SK-MEL-5 (cell line): Measurements from ENCODE around the gene EBF3. TPM values are rescaled to one million over a fixed set of nuclear protein-coding genes. Genes with fewer than 3 reads are reported as not detected.

Experiments
- DNase-seq: peaks from one replicate; pipeline ENCODE4 v3.0.0-alpha.2; 2016; ENCODE audit warnings: low read depth, low spot score
- in situ Hi-C: cut with HindIII; loops from 2 replicates; pipeline ENCODE4 v1.10.0; 2016; ENCODE audit warnings: low sequenced_read_pairs, high pct_unique_total_duplicates, low pct_unique_long_range_greater_than_20kb
- total RNA-seq: library from RNA; depleted of rRNA; stranded (reverse); fragments of >200 nt; shearing (Covaris generic); gene quantifications from 2 replicates; pipeline ENCODE4 v1.2.3, GENCODE V29; 2014

EBF3 gene
- total RNA-seq, 1 experiment from 2014 or later, result 23.6 TPM

DNA sequence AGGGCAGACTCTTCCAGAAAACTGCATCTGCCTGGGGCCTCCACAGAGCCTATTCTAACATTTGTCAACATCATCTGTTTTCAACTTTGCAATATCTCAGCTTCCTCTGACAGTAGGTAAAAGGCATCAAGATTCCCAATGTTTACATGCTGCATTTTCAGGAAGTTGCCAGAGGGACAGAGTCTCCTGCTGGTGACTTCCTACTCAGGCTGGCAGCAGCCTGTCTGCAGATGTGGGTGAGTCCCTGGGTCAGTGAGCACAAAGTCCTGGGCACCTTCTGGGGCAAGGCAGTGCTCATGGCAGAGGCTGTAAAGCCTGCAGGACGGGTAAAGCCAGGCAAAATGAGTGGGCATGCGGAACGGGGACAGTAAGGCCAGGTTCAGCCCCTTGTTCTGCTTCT is 69.4 kb downstream of the EBF3 start:
- in situ Hi-C loops, result no loop called here
- DNase-seq, result no peak

GRCh38 chr10:129893104-129894089 is 70.7 kb downstream of the EBF3 start:
- no peak for DNase-seq
- in situ Hi-C loops, result no loop called here

- DNase-seq, result no peak
- in situ Hi-C loops, result no loop called here
These were observed 71.5 kb downstream of the EBF3 start for GRCh38 chr10:129892548-129893052.

GRCh38 chr10:129891806-129892205 is 72.3 kb downstream of the EBF3 start:
- DNase-seq, result no peak
- in situ Hi-C loops, result no loop called here

- DNase-seq, result no peak
- in situ Hi-C loops, result no loop called here
These were observed 73.9 kb downstream of the EBF3 start for GRCh38 chr10:129890170-129890569.

DNA sequence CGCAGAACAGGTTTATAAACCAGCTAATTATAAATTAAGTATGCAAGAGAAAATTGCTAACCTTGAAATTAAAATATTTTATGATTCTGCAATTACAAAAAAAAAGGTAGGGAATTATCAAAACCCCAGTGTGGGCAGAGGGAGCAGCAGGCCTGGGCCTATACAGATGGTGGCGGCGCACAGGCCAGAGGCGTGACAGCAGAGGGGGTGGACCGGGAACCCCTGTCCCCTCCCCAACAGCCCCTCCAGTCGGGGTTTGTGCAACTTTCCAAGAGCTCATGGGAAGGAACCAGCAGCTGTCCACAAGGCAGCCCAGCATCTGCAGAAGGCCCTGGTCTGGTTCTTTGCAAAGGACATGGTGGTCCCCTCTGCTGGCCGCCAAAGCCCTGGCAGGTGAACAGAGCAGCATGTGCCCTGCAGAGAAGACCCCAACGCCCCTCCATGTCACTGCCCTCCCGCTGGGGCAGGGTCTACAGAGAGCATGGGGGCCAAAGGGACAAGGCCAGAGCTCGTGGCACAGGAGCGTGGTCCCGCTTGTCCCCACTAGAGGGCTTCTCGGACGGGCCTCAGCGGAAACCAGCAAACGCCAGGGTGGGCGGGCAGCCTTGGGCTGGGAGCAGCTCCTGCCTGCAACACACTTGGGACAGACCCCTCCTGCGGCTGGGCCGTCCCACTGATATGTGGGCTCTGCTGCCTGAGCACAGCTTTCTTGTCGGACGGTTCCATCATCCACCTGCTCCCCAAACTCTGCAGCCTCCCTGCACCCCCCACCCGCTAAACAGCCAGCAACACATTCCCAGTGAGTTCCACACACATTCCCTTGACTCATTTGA is 75.1 kb downstream of the EBF3 start:
- DNase-seq, result peak; percentile 69
- in situ Hi-C loops, result no loop called here

DNA sequence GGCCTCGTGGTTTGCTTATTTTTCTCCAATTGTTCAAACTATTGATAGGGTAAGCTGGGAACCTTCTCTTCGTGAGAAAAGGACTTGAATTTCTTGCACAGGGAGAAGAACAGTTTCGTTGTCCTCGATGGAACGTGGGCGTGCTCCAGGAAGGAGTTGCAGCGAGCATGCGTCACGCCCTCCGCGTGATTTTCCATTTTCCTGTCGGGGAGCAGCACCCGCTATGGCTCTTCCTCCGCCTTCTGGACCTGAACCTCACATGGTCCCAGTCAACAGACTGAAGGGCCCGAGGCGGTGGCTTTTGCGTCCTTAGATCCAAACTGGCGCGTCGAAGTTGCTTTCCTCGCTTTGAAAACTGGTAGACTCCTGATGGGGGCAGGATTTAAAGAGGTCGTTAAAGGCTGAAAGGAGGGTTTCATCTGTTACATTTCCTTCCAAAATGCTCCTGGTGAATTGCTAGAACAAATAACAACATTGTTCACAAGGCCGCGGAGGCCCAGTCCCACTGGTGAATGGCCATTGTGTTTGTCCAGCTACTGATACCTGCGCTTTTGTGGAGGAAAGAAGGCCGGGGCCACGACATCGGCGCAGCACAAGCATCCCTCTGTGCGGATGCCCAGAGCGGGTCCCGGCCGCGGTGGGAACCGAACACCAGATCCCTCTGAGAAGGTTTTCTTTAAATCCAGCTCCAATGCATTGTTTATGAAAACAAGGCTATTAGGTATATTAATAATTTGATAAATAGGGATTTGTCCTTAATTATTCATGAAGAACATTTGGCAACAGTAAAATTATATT is 75.9 kb downstream of the EBF3 start:
- peak; percentile 97 for DNase-seq
- in situ Hi-C loops, result no loop called here

GRCh38 chr10:129887381-129887905 is 76.6 kb downstream of the EBF3 start:
- DNase-seq, result no peak
- in situ Hi-C loops, result no loop called here

- DNase-seq, result no peak
- in situ Hi-C loops, result no loop called here
These were observed 77.8 kb downstream of the EBF3 start for GRCh38 chr10:129886263-129886662.

DNA sequence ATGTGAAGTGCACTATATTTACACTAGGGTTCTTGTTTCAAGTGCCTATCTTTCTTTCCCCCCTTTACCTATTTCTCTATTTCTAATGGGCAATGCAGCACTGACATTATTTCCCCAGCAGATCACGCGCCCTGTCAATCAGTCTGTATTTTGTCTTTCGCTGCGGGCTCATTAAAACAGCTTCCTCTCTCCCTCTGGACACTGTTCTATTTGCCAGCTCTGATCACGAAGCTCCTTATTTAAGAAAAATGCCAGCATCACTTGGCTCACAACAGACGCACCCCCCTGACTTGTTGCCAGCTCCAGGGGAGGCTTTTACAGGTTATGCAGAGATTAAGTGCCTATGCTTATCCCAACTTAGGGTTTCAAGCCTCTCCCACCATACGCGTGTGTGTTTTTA is 78.5 kb downstream of the EBF3 start:
- no peak for DNase-seq

DNA sequence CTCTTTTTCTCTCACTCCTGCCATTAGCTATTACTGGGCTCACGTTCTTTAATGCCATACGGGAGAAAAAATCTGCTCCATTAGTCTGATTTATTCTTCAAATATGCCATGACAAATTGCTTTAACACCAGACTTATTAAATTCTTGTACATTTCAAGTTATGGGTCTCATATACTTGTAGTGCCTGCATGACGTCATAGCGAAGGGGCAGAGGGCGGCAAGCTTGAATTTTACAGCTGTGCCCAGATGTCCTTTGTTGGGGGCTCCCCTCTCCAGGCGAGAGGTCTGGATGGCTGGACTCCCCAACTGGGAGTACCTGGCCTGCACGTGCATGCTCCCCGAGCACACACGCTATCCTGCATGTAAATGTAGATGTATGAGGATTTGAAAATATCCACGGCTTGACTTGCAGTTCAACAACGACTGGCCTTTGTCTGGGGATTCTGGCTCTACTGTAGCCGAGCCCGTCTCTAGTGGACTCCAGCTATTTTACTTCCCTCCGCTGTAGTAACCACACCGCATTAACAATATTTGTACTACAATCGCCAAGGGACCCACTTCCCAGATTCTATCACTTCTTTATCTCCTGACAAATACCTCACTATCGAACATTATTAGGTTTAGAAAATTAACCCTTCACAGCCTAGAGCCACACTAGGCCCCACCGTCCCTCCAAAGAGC is 79.5 kb downstream of the EBF3 start:
- in situ Hi-C loops, result no loop called here
- no peak for DNase-seq

More for the DNA sequence above, 78.5 kb downstream of the EBF3 start:
- in situ Hi-C loops, result no loop called here

- no peak for DNase-seq
- in situ Hi-C loops, result no loop called here
These were observed 80.3 kb downstream of the EBF3 start for GRCh38 chr10:129883626-129884397.

GRCh38 chr10:129883029-129883428 is 81.0 kb downstream of the EBF3 start:
- no peak for DNase-seq
- in situ Hi-C loops, result no loop called here

DNA sequence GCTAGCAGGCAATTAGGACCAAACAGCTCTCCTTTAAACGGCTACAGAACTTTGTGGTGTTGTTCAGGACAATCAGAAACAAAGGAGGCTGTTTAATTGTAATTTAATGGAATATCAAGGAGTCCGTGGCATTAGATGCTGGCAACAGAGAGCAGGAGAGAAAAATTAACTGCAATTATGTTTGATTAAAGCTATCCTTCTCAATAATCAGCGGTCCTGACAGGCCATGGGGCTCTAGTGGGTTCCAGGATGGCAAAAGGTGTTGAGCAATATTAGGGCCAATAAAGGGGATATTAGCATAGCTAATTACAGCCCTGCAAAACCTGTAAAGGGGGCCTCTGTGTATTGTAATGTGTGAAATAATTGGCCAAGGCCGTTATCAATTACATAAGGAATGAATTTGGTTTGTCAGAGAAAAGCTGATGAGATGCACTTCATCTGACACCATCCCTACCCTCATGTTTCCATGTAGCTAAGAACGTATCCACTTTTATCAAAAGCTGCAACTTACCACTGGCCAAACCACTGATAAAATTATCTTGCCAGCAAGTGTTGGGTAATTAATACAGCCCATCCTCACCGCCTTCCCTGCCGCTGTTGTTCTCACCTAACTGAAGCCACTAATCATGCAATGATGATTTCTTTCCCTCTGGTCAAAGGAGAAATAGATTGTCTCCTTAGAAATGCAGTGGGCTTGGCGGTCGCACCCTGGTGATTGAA is 81.6 kb downstream of the EBF3 start:
- DNase-seq, result no peak
- in situ Hi-C loops, result no loop called here

GRCh38 chr10:129881641-129882040 is 82.4 kb downstream of the EBF3 start:
- DNase-seq, result no peak
- in situ Hi-C loops, result no loop called here
